H9 (cell line): ENCODE data around the gene ARHGEF10L. TPM values are rescaled to one million over a fixed set of nuclear protein-coding genes. Genes with fewer than 3 reads are reported as not detected.

Experiments
- DNase-seq: peaks from one replicate; pipeline ENCODE4 v3.0.0-alpha.2; 2017
- H2AFZ ChIP-seq: one replicate; pipeline ENCODE4 v1.6.1; 2013; ENCODE audit warnings: mild to moderate bottlenecking, low read length, control low read depth, moderate library complexity
- H2AK5ac ChIP-seq: 2 replicates; pipeline ENCODE4 v1.6.1; 2013; ENCODE audit warnings: low read length, control low read depth, mixed read lengths; ENCODE audit not compliant: insufficient read length
- H2BK120ac ChIP-seq: one replicate; pipeline ENCODE4 v1.6.1; 2013; ENCODE audit warnings: low read depth, mild to moderate bottlenecking, low read length, control low read depth, inconsistent platforms; ENCODE audit not compliant: poor library complexity, severe bottlenecking
- H2BK12ac ChIP-seq: 2 replicates; pipeline ENCODE4 v1.6.1; 2013; ENCODE audit warnings: low read length, control low read depth, mixed read lengths, low read depth; ENCODE audit not compliant: insufficient read length
- H2BK15ac ChIP-seq: 2 replicates; pipeline ENCODE4 v1.6.1; 2013; ENCODE audit warnings: low read depth, low read length, control low read depth
- H2BK20ac ChIP-seq: one replicate; pipeline ENCODE4 v1.6.1; 2013; ENCODE audit warnings: low read depth, mild to moderate bottlenecking, low read length, control low read depth, inconsistent platforms; ENCODE audit not compliant: poor library complexity, severe bottlenecking
- H2BK5ac ChIP-seq: 2 replicates; pipeline ENCODE4 v1.6.1; 2013; ENCODE audit warnings: low read length, control low read depth, mixed read lengths; ENCODE audit not compliant: insufficient read length
- H3K14ac ChIP-seq: 2 replicates; pipeline ENCODE4 v1.6.1; 2013; ENCODE audit warnings: low read length, control low read depth; ENCODE audit not compliant: insufficient read depth
- H3K18ac ChIP-seq: 2 replicates; pipeline ENCODE4 v1.6.1; 2013; ENCODE audit warnings: low read depth, mild to moderate bottlenecking, mixed read lengths, low read length, control low read depth; ENCODE audit not compliant: insufficient read length
- H3K23ac ChIP-seq: 2 replicates; pipeline ENCODE4 v1.6.1; 2013; ENCODE audit warnings: low read length, control low read depth, mixed read lengths, low read depth; ENCODE audit not compliant: insufficient read length
- H3K23me2 ChIP-seq: 2 replicates; pipeline ENCODE4 v1.6.1; 2013; ENCODE audit warnings: low read depth, mild to moderate bottlenecking, mixed read lengths, low read length, control low read depth; ENCODE audit not compliant: insufficient read length, poor library complexity, severe bottlenecking
- H3K27ac ChIP-seq: 2 replicates; pipeline ENCODE4 v1.5.1; 2013; ENCODE audit warnings: low read length, control low read depth, mixed read lengths, low read depth; ENCODE audit not compliant: insufficient read length
- H3K27me3 ChIP-seq: 2 replicates; pipeline ENCODE4 v1.6.1; 2013; ENCODE audit warnings: low read length, control low read depth, inconsistent platforms; ENCODE audit not compliant: insufficient read depth
- H3K4ac ChIP-seq: 2 replicates; pipeline ENCODE4 v1.6.1; 2013; ENCODE audit warnings: low read depth, mild to moderate bottlenecking, control low read depth, inconsistent platforms, low read length, moderate library complexity
- H3K4me1 ChIP-seq: 2 replicates; pipeline ENCODE4 v1.6.1; 2013; ENCODE audit warnings: low read length, control low read depth, inconsistent platforms; ENCODE audit not compliant: insufficient read depth
- H3K4me2 ChIP-seq: 2 replicates; pipeline ENCODE4 v1.6.1; 2013; ENCODE audit warnings: low read length, control low read depth, mixed read lengths; ENCODE audit not compliant: insufficient read length, insufficient read depth
- H3K56ac ChIP-seq: 2 replicates; pipeline ENCODE4 v1.6.1; 2013; ENCODE audit warnings: low read depth, mild to moderate bottlenecking, mixed read lengths, low read length, control low read depth; ENCODE audit not compliant: insufficient read length
- H3K79me1 ChIP-seq: 2 replicates; pipeline ENCODE4 v1.6.1; 2013; ENCODE audit warnings: low read depth, mild to moderate bottlenecking, moderate library complexity, low read length, control low read depth, inconsistent platforms; ENCODE audit not compliant: insufficient read depth, poor library complexity, severe bottlenecking
- H3K79me2 ChIP-seq: 2 replicates; pipeline ENCODE4 v1.6.1; 2013; ENCODE audit warnings: low read length, control low read depth, inconsistent platforms; ENCODE audit not compliant: insufficient read depth
- H3K9ac ChIP-seq: 2 replicates; pipeline ENCODE4 v1.6.1; 2013; ENCODE audit warnings: low read length, control low read depth, mixed read lengths; ENCODE audit not compliant: insufficient read length; ENCODE audit errors: extremely low read depth
- H3K9me3 ChIP-seq: one replicate; pipeline ENCODE4 v1.6.1; 2013; ENCODE audit warnings: low read depth, low read length, inconsistent platforms; ENCODE audit not compliant: control insufficient read depth
- H3T11ph ChIP-seq: one replicate; pipeline ENCODE4 v1.6.1; 2013; ENCODE audit warnings: mild to moderate bottlenecking, low read length, control low read depth, inconsistent platforms
- H4K20me1 ChIP-seq: one replicate; pipeline ENCODE4 v1.6.1; 2013; ENCODE audit not compliant: control insufficient read depth, insufficient read length, insufficient read depth
- H4K5ac ChIP-seq: 2 replicates; pipeline ENCODE4 v1.6.1; 2013; ENCODE audit warnings: low read depth, mild to moderate bottlenecking, mixed read lengths, low read length, control low read depth; ENCODE audit not compliant: insufficient read length
- H4K8ac ChIP-seq: replicated peaks from 2 replicates; pipeline ENCODE4 v1.6.1; 2013; ENCODE audit warnings: low read length, control low read depth, mixed read lengths, low read depth; ENCODE audit not compliant: insufficient read length
- H4K91ac ChIP-seq: 2 replicates; pipeline ENCODE4 v1.6.1; 2013; ENCODE audit warnings: low read depth, mild to moderate bottlenecking, moderate library complexity, mixed read lengths, low read length, control low read depth; ENCODE audit not compliant: insufficient read length
- H3K27ac Mint-ChIP-seq, 3 experiments: 2 replicates in 2 of 3; 3 replicates in 1 of 3; pipeline ENCODE4 v1.8.0; 2020 to 2021; ENCODE audit warnings: mixed read lengths in 3 of 3, mild to moderate bottlenecking in 1 of 3, moderate library complexity in 1 of 3
- H3K27me3 Mint-ChIP-seq: 2 replicates; pipeline ENCODE4 v1.8.0; 2021; ENCODE audit warnings: low read depth, mild to moderate bottlenecking, moderate library complexity, mixed read lengths
- H3K36me3 Mint-ChIP-seq, 3 experiments: 2 replicates in 2 of 3; 3 replicates in 1 of 3; pipeline ENCODE4 v1.8.0; 2020 to 2021; ENCODE audit warnings: low read depth in 3 of 3, mixed read lengths in 3 of 3; ENCODE audit not compliant: insufficient read depth in 1 of 3
- H3K4me1 Mint-ChIP-seq, 2 experiments: 2 replicates each; pipeline ENCODE4 v1.8.0; 2020; ENCODE audit warnings: mixed read lengths in 2 of 2
- H3K4me3 Mint-ChIP-seq, 2 experiments: 2 replicates in 1 of 2; 3 replicates in 1 of 2; pipeline ENCODE4 v1.8.0; 2020 to 2021; ENCODE audit warnings: mild to moderate bottlenecking in 2 of 2, mixed read lengths in 2 of 2, moderate library complexity in 1 of 2
- H3K9me3 Mint-ChIP-seq, 2 experiments: 2 replicates in 1 of 2; 3 replicates in 1 of 2; pipeline ENCODE4 v1.8.0; 2020; ENCODE audit warnings: mild to moderate bottlenecking in 2 of 2, mixed read lengths in 2 of 2, moderate library complexity in 1 of 2
- WGBS: extraction: QIAGEN DNeasy Blood & Tissue Kit; methylation state at CpG from one replicate; pipeline ENCODE4 v1.1.7; 2013; ENCODE audit warnings: missing lambda C conversion rate, low lambda C conversion rate, mixed read lengths; ENCODE audit not compliant: insufficient read length; ENCODE audit errors: extremely low coverage; 5-methylcytosine and 5-hydroxymethylcytosine counted together
- total RNA-seq: library from RNA; stranded (reverse); gene quantifications from 2 replicates; pipeline ENCODE4 v1.2.1, GENCODE V29; 2021
- TF ChIP-seq, protein P1 (sequence below): fragments of 200-600 bp; sonication (generic); conservative IDR thresholded peaks from 3 replicates; pipeline ENCODE4 v1.8.0; 2021; ENCODE audit warnings: antibody characterized with exemption, mild to moderate bottlenecking

Gene ARHGEF10L
- total RNA-seq, 1 experiment from 2014 or later, result 20.2 TPM

DNA sequence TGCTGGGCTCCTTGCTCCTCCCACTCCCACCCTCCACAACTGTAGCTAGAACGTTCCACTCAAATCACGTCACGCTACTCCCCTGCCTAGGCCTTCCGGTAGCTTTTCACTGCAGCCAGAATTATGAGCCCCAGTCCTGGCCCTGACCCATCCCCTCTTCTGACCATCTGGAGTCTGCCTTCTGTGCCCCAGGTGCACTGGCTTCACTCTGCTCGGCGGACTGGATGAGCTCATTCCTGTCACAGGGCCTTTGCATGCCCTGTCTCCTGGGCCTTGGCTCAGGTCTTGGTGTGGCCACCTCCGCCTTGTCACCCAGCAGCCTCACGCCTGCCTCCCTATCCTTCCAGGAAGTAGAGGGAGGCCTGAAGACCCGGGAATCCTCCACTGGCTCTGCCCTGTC lies 153.1 kb downstream of the ARHGEF10L start:
- Histone ChIP-seq H3K79me1 (no peaks in the 10 kb centered on the region), H4K20me1 (no peaks in the 10 kb centered on the region), H3K23ac (no peak overlapping the region), H3K23me2 (no peaks in the 10 kb centered on the region), H3K4ac (no peak overlapping the region), H4K91ac (no peak overlapping the region), H2AFZ (no peak overlapping the region), H2BK5ac (no peak overlapping the region), H2BK15ac (no peak overlapping the region), H2BK12ac (no peak overlapping the region), H3K27me3 (no peaks in the 10 kb centered on the region), H3K4me1 (no peaks in the 10 kb centered on the region), H4K8ac (no peak overlapping the region), H3K9me3 (no peaks in the 10 kb centered on the region), H2BK20ac (no peak overlapping the region), H3K56ac (no peak overlapping the region), H3K9ac (no peak overlapping the region), H4K5ac (no peak overlapping the region), H3K14ac (no peak overlapping the region), H3T11ph (no peak overlapping the region), H3K27ac (no peak overlapping the region), H3K4me2 (no peak overlapping the region), H3K18ac (no peak overlapping the region), H2BK120ac (no peak overlapping the region), H3K79me2 (no peaks in the 10 kb centered on the region), H2AK5ac (no peak overlapping the region)
- Mint-ChIP-seq H3K9me3 (peaks cover 0 to 5% of the 10 kb centered on the region in 2 experiments; a peak in 2 of 5 replicates), H3K4me3 (no peak overlapping the region; a peak in 1 of 5 replicates), H3K36me3 (peaks cover 15 to 33% (median 31%) of the 10 kb centered on the region in 3 experiments), H3K27me3 (no peaks in the 10 kb centered on the region; the same call in none of the 2 replicates), H3K4me1 (peaks cover 11 to 22% of the 10 kb centered on the region in 2 experiments), H3K27ac (peak overlapping the region; percentile 70 to 72 (median 70); a peak in 4 of 7 replicates)
- WGBS, result no CpG with 5 or more reads among the region's 9 CpGs
- TF ChIP-seq, protein P1, sequence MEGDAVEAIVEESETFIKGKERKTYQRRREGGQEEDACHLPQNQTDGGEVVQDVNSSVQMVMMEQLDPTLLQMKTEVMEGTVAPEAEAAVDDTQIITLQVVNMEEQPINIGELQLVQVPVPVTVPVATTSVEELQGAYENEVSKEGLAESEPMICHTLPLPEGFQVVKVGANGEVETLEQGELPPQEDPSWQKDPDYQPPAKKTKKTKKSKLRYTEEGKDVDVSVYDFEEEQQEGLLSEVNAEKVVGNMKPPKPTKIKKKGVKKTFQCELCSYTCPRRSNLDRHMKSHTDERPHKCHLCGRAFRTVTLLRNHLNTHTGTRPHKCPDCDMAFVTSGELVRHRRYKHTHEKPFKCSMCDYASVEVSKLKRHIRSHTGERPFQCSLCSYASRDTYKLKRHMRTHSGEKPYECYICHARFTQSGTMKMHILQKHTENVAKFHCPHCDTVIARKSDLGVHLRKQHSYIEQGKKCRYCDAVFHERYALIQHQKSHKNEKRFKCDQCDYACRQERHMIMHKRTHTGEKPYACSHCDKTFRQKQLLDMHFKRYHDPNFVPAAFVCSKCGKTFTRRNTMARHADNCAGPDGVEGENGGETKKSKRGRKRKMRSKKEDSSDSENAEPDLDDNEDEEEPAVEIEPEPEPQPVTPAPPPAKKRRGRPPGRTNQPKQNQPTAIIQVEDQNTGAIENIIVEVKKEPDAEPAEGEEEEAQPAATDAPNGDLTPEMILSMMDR, result no peak
- DNase-seq, result no peak
